K562 (cell line): ENCODE measurements around the gene ST14. TPM values are rescaled to one million over a fixed set of nuclear protein-coding genes. Genes with fewer than 3 reads are reported as not detected.

ENCODE experiments used
- ATAC-seq: fragments of 200-7000 bp; cut with Tn5 transposase; 3 replicates; pipeline ENCODE4 v1.9.1; 2020; ENCODE audit warnings: moderate library complexity
- BruUV-seq: library from RNA; stranded (reverse); fragments of 400-500 nt; replicated peaks from 2 replicates; lab custom pipeline; 2021; lab: Mats Ljungman, UMichigan
- CTCF ChIA-PET: fragments of 300-600 bp; formaldehyde crosslinking; extraction: SDS; loops from one replicate; lab custom pipeline; 2021; ENCODE audit warnings: low intra/inter-chr PET ratio; lab: Yijun Ruan, JAX
- POLR2A ChIA-PET: fragments of 300-600, 350-650 bp; sonication (Branson Sonifier 250); formaldehyde crosslinking; extraction: SDS; loops from one replicate; lab custom pipeline; 2021; ENCODE audit warnings: antibody characterized with exemption, inconsistent platforms; lab: Yijun Ruan, JAX
- DNase-seq, 4 experiments: peaks; one replicate each; pipeline versions ENCODE4 v3.0.0 to v3.0.0-alpha.2; 2011 to 2018; ENCODE audit warnings: low spot score in 3 of 4, mixed read lengths in 3 of 4; ENCODE audit errors: extremely low read depth in 1 of 4
- FAIRE-seq: peaks from 2 replicates; lab custom pipeline; 2011; peaks lifted over from hg19 to GRCh38; lab: Jason Lieb, UNC
- H2AFZ ChIP-seq: 2 replicates; pipeline ENCODE4 v1.6.0; 2011; ENCODE audit warnings: low read depth, low read length, control low read depth, inconsistent platforms
- H3K27ac ChIP-seq: fragments of 200-600 bp; 3 replicates; pipeline ENCODE4 v1.8.0; 2011; ENCODE audit warnings: low read depth, mild to moderate bottlenecking, control low read depth, inconsistent platforms, low read length, moderate library complexity, mixed read lengths; ENCODE audit errors: extremely low read depth
- H3K27me3 ChIP-seq, 2 experiments: fragments of 300-600 bp in 1 of 2; 2 replicates in 1 of 2; 3 replicates in 1 of 2; pipeline versions ENCODE4 v1.6.0 to v1.8.0; 2011; ENCODE audit warnings: inconsistent platforms in 2 of 2, low read length in 2 of 2, mild to moderate bottlenecking in 1 of 2, mixed read lengths in 1 of 2, moderate library complexity in 1 of 2; ENCODE audit not compliant: control insufficient read depth in 2 of 2, insufficient read depth in 2 of 2
- H3K36me3 ChIP-seq: fragments of 300-600 bp; 3 replicates; pipeline ENCODE4 v1.8.0; 2011; ENCODE audit warnings: mild to moderate bottlenecking, low read length, inconsistent platforms; ENCODE audit not compliant: control insufficient read depth, insufficient read depth
- H3K4me1 ChIP-seq, 2 experiments: fragments of 200-600 bp in 1 of 2; replicated peaks in 1 of 2; 2 replicates in 1 of 2; 3 replicates in 1 of 2; pipeline versions ENCODE4 v1.5.1 to v1.8.0; 2011; ENCODE audit warnings: inconsistent platforms in 2 of 2, low read length in 2 of 2, mild to moderate bottlenecking in 1 of 2, mixed read lengths in 1 of 2, moderate library complexity in 1 of 2; ENCODE audit not compliant: control insufficient read depth in 2 of 2, insufficient read depth in 2 of 2
- H3K4me2 ChIP-seq: 2 replicates; pipeline ENCODE4 v1.6.1; 2011; ENCODE audit warnings: low read length, control low read depth, inconsistent platforms, mixed read lengths; ENCODE audit not compliant: insufficient read depth
- H3K4me3 ChIP-seq: fragments of 200-600 bp; sonication (generic), shearing (Covaris generic); 2 replicates; pipeline ENCODE4 v1.5.1; 2016; ENCODE audit warnings: control low read depth, inconsistent platforms
- H3K79me2 ChIP-seq: fragments of 200-600 bp; 3 replicates; pipeline ENCODE4 v1.8.0; 2011; ENCODE audit warnings: low read length, inconsistent platforms; ENCODE audit not compliant: control insufficient read depth, insufficient read depth
- H3K9ac ChIP-seq, 2 experiments: 2 replicates each; pipeline versions ENCODE4 v1.6.0 to v1.6.1; 2011; ENCODE audit warnings: low read depth in 2 of 2, low read length in 2 of 2, control low read depth in 1 of 2, inconsistent platforms in 1 of 2, mild to moderate bottlenecking in 1 of 2, mixed read lengths in 1 of 2; ENCODE audit not compliant: insufficient read depth in 1 of 2
- H3K9me1 ChIP-seq: one replicate; pipeline ENCODE4 v1.6.0; 2011; ENCODE audit warnings: inconsistent platforms, mild to moderate bottlenecking, low read length, moderate library complexity; ENCODE audit not compliant: control insufficient read depth, insufficient read depth
- H3K9me3 ChIP-seq: replicated peaks from 2 replicates; pipeline ENCODE4 v1.5.1; 2011; ENCODE audit warnings: low read depth, low read length, inconsistent platforms; ENCODE audit not compliant: control insufficient read depth, insufficient read depth
- H4K20me1 ChIP-seq: replicated peaks from 2 replicates; pipeline ENCODE4 v1.6.1; 2011; ENCODE audit warnings: low read length, inconsistent platforms, mixed read lengths; ENCODE audit not compliant: control insufficient read depth, insufficient read depth
- COPS2 ChIP-seq: fragments of 450-650 bp; conservative IDR thresholded peaks from 2 replicates; pipeline ENCODE4 v1.6.1; 2016; ENCODE audit warnings: mild to moderate bottlenecking, moderate library complexity
- EWSR1 ChIP-seq: fragments of 450-650 bp; IDR thresholded peaks from 2 replicates; pipeline ENCODE4 v1.6.1; 2018; ENCODE audit warnings: borderline replicate concordance, mild to moderate bottlenecking, low read depth, moderate library complexity; ENCODE audit not compliant: partially characterized antibody
- FOXP1 ChIP-seq: sonication (generic); formaldehyde crosslinking; IDR thresholded peaks from 2 replicates; pipeline ENCODE4 v1.8.0; 2022; ENCODE audit warnings: mild to moderate bottlenecking, missing genetic modification reagents
- HEY1 ChIP-seq: fragments of 250-450 bp; sonication (Bioruptor Pico); IDR thresholded peaks from 2 replicates; pipeline ENCODE4 v1.5.0; 2020; ENCODE audit warnings: mild to moderate bottlenecking, moderate library complexity, borderline replicate concordance
- KLF10 ChIP-seq: fragments of 250-450 bp; sonication (Bioruptor Pico); IDR thresholded peaks from 2 replicates; pipeline ENCODE4 v1.6.1; 2021; ENCODE audit warnings: matching md5 sums
- NFE2 ChIP-seq: IDR thresholded peaks from 2 replicates; pipeline ENCODE4 v1.6.1; 2014; ENCODE audit warnings: antibody characterized with exemption, low read depth
- NR2F6 ChIP-seq: fragments of 450-650 bp; formaldehyde crosslinking; IDR thresholded peaks from 2 replicates; pipeline ENCODE4 v1.4.0; 2020; ENCODE audit warnings: mild to moderate bottlenecking
- PRMT5 ChIP-seq: sonication (generic); formaldehyde crosslinking; IDR thresholded peaks from 2 replicates; pipeline ENCODE4 v1.5.0; 2020; ENCODE audit warnings: missing genetic modification reagents
- SMAD3 ChIP-seq: fragments of 450-650 bp; formaldehyde crosslinking; conservative IDR thresholded peaks from 2 replicates; pipeline ENCODE4 v1.4.0; 2020; ENCODE audit warnings: mild to moderate bottlenecking
- STAG1 ChIP-seq: sonication (generic); formaldehyde crosslinking; IDR thresholded peaks from 2 replicates; pipeline ENCODE4 v1.5.0; 2020; ENCODE audit warnings: missing genetic modification reagents, borderline replicate concordance
- TARDBP ChIP-seq: fragments of 450-650 bp; IDR thresholded peaks from 2 replicates; pipeline ENCODE4 v1.6.1; 2016
- ZFP30 ChIP-seq: fragments of 250-450 bp; sonication (Bioruptor Pico); IDR thresholded peaks from 2 replicates; pipeline ENCODE4 v1.8.0; 2022; ENCODE audit warnings: moderate library complexity, mild to moderate bottlenecking, inconsistent platforms, borderline replicate concordance
- ZNF436 ChIP-seq: fragments of 250-450, 450-650 bp; sonication (Bioruptor Pico); formaldehyde crosslinking; IDR thresholded peaks from 2 replicates; pipeline ENCODE4 v1.7.0; 2020; ENCODE audit warnings: mild to moderate bottlenecking
- ZSCAN29 ChIP-seq: fragments of 450-650 bp; IDR thresholded peaks from 2 replicates; pipeline ENCODE4 v1.6.1; 2017
- whole genome bisulfite sequencing: fragments of 100-300 bp; shearing (Covaris generic); methylation state at CpG from one replicate; pipeline ENCODE4 v1.1.6; 2016; ENCODE audit warnings: low coverage, mixed read lengths; ENCODE audit not compliant: insufficient coverage; ENCODE audit errors: missing lambda C conversion rate; 5-methylcytosine and 5-hydroxymethylcytosine counted together
- in situ Hi-C: fragments of 300-500 bp; cut with MboI; formaldehyde crosslinking; loops from 4 replicates; pipeline ENCODE4 v1.15.0; 2018; ENCODE audit warnings: inconsistent platforms, mixed read lengths
- intact Hi-C: fragments of 100-400 bp; cut with micrococcal nuclease; formaldehyde crosslinking; loops from 2 replicates; pipeline ENCODE4 v1.14.2; 2022
- polyA plus RNA-seq, 8 experiments: library from polyadenylated mRNA; depleted of rRNA in 4 of 8; stranded (reverse) in 5 of 8; unstranded in 3 of 8; fragments of >200 nt; fragmentation: Nextera tagmentation in 2 of 8; fragmentation: Illumina TruSeq in 1 of 8; extraction: Ambion mirVana in 2 of 8; extraction: Trizol in 1 of 8; gene quantifications; 2 replicates each; pipeline versions ENCODE4 v1.2.1 to v1.2.3, GENCODE V29; 2011 to 2014; ENCODE audit warnings: inconsistent platforms in 1 of 8, missing spikeins in 1 of 8
- total RNA-seq, 7 experiments: library from RNA; depleted of rRNA in 6 of 7; stranded (reverse); fragments of >200 nt in 6 of 7; fragmentation: Illumina TruSeq in 2 of 7; extraction: Trizol in 2 of 7; gene quantifications; 2 replicates each; pipeline versions ENCODE4 v1.2.1 to v1.2.3, GENCODE V29; 2011 to 2021; ENCODE audit warnings: low replicate concordance in 1 of 7
- TF ChIP-seq, protein P1 (sequence below): fragments of 450-650 bp; formaldehyde crosslinking; conservative IDR thresholded peaks from 2 replicates; pipeline ENCODE4 v1.4.0; 2022; ENCODE audit warnings: mild to moderate bottlenecking, missing genetic modification characterization
- TF ChIP-seq, protein P2 (sequence below): conservative IDR thresholded peaks from 2 replicates; pipeline ENCODE4 v1.6.1; 2011; ENCODE audit warnings: low read depth, mild to moderate bottlenecking, low read length; ENCODE audit not compliant: control insufficient read depth

ST14 gene
- total and polyA plus RNA-seq, 9 of the 15 experiments (the other 6 are each of a cell fraction or from before 2014, with no cell fraction given), result 0.08 to 0.20 TPM; not detected in 7

DNA sequence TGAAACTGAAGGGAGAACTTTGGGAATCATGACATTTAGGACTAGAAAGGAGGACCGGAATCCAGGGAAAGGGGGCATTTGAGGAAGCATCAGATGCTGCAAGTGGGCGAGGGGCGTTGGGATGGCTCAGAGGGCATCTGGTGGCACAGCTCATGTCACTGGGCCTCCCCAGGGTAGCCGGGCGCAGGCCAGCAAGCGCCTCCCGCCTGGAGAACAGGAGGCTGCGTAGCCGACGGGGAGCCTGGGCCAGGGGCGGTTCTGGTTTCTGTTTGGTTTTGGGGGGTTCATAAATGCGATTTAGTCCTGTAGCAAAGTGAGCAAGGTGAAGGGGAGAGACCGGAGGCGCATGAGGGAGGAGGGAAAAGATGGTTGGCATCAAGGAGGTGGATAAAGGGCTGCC, 443 bp upstream of the ST14 start:
- CTCF ChIA-PET, result interaction anchor here (0.6 kb wide), 1 partner anchor 382 kb away, joined by 5 read pairs; no protein-coding TSS in a partner anchor
- Histone ChIP-seq H3K9me1 (no peaks in the 10 kb centered on the region), H3K4me1 (peaks cover 9 to 12% of the 10 kb centered on the region in 2 experiments; a peak in 2 of 5 replicates), H4K20me1 (peaks cover 3% of the 10 kb centered on the region; the same call in 1 of the 2 replicates), H3K27me3 (peaks cover 53 to 76% of the 10 kb centered on the region in 2 experiments), H3K9me3 (no peaks in the 10 kb centered on the region), H3K79me2 (no peaks in the 10 kb centered on the region), H3K36me3 (no peaks in the 10 kb centered on the region), H3K4me3 (no peak overlapping the region), H3K4me2 (no peak overlapping the region), H3K27ac (no peak overlapping the region), H3K9ac (no peak overlapping the region), H2AFZ (no peak overlapping the region)
- POLR2A ChIA-PET, result no interaction called here
- no peak for TF ChIP-seq HEY1 (CRISPR knock-in tag)
- TF ChIP-seq SMAD3 (CRISPR knock-in tag), result no peak
- no peak for TF ChIP-seq FOXP1 (CRISPR knock-in tag)
- TF ChIP-seq, protein P1, sequence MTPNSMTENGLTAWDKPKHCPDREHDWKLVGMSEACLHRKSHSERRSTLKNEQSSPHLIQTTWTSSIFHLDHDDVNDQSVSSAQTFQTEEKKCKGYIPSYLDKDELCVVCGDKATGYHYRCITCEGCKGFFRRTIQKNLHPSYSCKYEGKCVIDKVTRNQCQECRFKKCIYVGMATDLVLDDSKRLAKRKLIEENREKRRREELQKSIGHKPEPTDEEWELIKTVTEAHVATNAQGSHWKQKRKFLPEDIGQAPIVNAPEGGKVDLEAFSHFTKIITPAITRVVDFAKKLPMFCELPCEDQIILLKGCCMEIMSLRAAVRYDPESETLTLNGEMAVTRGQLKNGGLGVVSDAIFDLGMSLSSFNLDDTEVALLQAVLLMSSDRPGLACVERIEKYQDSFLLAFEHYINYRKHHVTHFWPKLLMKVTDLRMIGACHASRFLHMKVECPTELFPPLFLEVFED (CRISPR knock-in tag), result no peak
- no peak for TF ChIP-seq NFE2
- TF ChIP-seq STAG1 (CRISPR knock-in tag), result no peak
- TF ChIP-seq TARDBP, result no peak
- no peak for TF ChIP-seq ZFP30
- no peak for TF ChIP-seq ZSCAN29
- TF ChIP-seq EWSR1, result no peak
- TF ChIP-seq ZNF436 (CRISPR knock-in tag), result no peak
- TF ChIP-seq PRMT5 (CRISPR knock-in tag), result no peak
- no peak for TF ChIP-seq NR2F6 (CRISPR knock-in tag)
- TF ChIP-seq COPS2, result no peak
- TF ChIP-seq, protein P2, sequence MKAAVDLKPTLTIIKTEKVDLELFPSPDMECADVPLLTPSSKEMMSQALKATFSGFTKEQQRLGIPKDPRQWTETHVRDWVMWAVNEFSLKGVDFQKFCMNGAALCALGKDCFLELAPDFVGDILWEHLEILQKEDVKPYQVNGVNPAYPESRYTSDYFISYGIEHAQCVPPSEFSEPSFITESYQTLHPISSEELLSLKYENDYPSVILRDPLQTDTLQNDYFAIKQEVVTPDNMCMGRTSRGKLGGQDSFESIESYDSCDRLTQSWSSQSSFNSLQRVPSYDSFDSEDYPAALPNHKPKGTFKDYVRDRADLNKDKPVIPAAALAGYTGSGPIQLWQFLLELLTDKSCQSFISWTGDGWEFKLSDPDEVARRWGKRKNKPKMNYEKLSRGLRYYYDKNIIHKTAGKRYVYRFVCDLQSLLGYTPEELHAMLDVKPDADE, result no peak
- TF ChIP-seq KLF10 (CRISPR knock-in tag), result no peak
- intact Hi-C loops (no loop called here), in situ Hi-C loops (no loop called here)
- DNase-seq, result no peak
- no TSS peak for BruUV-seq
- 11% methylated on average over 13 of the region's 14 CpGs for WGBS
- ATAC-seq, result no peak
- FAIRE-seq, result no peak
